Type B pancreatic cell (in vitro differentiated cells): ENCODE results near the gene GALNS. TPM values are rescaled to one million over a fixed set of nuclear protein-coding genes. Genes with fewer than 3 reads are reported as not detected.
"Not testable (repeated sequence)": the region's sequence is repeated elsewhere in the genome, so short reads cannot be mapped to it uniquely, and the experiment has no call there.

ENCODE experiments used
- DNase-seq: peaks from one replicate; pipeline ENCODE4 v3.0.0; 2021; ENCODE audit warnings: mixed read lengths; ENCODE audit not compliant: unreplicated experiment; ENCODE audit errors: extremely low spot score
- H3K27ac Mint-ChIP-seq: 2 replicates; pipeline ENCODE4 v1.8.0; 2021; ENCODE audit warnings: mild to moderate bottlenecking, mixed read lengths
- H3K27me3 Mint-ChIP-seq: 2 replicates; pipeline ENCODE4 v1.8.0; 2021; ENCODE audit warnings: mixed read lengths
- H3K36me3 Mint-ChIP-seq: 2 replicates; pipeline ENCODE4 v1.8.0; 2021; ENCODE audit warnings: mixed read lengths
- H3K4me1 Mint-ChIP-seq: one replicate; pipeline ENCODE4 v1.8.0; 2021; ENCODE audit warnings: mixed read lengths; ENCODE audit not compliant: unreplicated experiment
- H3K4me3 Mint-ChIP-seq: 2 replicates; pipeline ENCODE4 v1.8.0; 2021; ENCODE audit warnings: mild to moderate bottlenecking, mixed read lengths
- H3K9me3 Mint-ChIP-seq: 2 replicates; pipeline ENCODE4 v1.8.0; 2021; ENCODE audit warnings: mixed read lengths
- total RNA-seq: library from RNA; stranded (reverse); gene quantifications from 2 replicates; pipeline ENCODE4 v1.2.1, GENCODE V29; 2021; ENCODE audit warnings: low replicate concordance
- TF ChIP-seq, protein P1 (sequence below): fragments of 200-600 bp; sonication (generic); conservative IDR thresholded peaks from 2 replicates; pipeline ENCODE4 v1.5.0; 2021; ENCODE audit warnings: antibody characterized with exemption, mild to moderate bottlenecking

Gene GALNS
- total RNA-seq, 1 donor from 2014 or later: 30.2 TPM

DNA sequence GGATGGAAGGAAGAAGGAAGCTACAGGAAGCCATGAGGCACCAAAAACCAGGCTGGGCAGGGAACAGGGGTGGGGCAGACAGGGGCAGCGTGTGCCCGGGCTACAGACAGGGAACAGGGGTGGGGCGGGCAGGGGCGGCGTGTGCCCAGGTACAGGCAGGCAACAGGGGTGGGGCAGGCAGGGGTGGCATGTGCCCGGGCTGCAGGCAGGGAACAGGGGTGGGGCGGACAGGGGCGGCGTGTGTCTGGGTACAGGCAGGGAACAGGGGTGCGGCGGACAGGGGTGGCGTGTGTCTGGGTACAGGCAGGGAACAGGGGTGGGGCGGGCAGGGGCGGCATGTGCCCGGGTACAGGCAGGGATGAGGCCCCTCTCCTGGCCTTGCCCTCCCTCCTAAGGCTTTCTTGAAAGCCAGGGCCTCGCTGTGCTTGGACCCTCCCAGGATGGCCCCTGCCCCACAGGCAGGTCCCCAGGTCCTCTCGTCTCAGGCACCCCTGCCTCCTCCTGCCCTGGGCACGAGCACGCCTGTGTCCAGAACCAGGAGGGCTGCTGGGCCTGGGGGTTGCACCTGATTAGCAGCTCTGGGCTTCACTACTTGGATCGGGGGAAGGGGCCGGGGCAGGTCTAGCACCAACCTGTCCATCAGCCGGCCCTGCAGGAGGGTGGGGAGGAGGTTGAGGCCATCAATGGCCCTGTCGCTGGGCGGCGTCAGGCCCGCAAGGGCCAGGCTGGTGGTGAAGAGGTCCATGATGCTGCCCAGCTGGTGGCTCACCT, 30.5 kb downstream of the GALNS start:
- Mint-ChIP-seq H3K4me3 (no peak overlapping the region), H3K27me3 (no peaks in the 10 kb centered on the region), H3K4me1 (no peaks in the 10 kb centered on the region), H3K9me3 (no peaks in the 10 kb centered on the region), H3K36me3 (no peaks in the 10 kb centered on the region), H3K27ac (no peak overlapping the region)
- DNase-seq: no peak
- TF ChIP-seq, protein P1, sequence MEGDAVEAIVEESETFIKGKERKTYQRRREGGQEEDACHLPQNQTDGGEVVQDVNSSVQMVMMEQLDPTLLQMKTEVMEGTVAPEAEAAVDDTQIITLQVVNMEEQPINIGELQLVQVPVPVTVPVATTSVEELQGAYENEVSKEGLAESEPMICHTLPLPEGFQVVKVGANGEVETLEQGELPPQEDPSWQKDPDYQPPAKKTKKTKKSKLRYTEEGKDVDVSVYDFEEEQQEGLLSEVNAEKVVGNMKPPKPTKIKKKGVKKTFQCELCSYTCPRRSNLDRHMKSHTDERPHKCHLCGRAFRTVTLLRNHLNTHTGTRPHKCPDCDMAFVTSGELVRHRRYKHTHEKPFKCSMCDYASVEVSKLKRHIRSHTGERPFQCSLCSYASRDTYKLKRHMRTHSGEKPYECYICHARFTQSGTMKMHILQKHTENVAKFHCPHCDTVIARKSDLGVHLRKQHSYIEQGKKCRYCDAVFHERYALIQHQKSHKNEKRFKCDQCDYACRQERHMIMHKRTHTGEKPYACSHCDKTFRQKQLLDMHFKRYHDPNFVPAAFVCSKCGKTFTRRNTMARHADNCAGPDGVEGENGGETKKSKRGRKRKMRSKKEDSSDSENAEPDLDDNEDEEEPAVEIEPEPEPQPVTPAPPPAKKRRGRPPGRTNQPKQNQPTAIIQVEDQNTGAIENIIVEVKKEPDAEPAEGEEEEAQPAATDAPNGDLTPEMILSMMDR: no peak

DNA sequence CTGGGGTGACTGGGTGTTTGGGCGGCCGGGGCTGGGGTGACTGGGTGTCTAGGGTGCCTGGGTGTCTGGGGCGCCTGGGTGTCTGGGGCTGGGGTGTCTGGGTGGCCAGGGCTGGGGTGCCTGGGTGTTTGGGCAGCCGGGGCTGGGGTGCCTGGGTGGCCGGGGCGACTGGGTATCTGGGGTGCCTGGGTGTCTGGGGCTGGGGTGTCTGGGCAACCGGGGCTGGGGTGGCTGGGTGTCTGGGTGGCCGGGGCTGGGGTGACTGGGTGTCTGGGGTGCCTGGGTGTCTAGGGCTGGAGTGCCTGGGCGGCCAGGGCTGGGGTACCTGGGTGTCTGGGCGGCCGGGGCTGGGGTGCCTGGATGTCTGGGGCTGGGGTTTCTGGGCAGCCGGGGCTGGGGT, 31.6 kb downstream of the GALNS start:
- no peak overlapping the region for H3K4me3 Mint-ChIP-seq
- no peak for DNase-seq
- H3K4me1 Mint-ChIP-seq: no peaks in the 10 kb centered on the region
- no peak overlapping the region for H3K27ac Mint-ChIP-seq
- TF ChIP-seq, protein P1: no peak
- no peaks in the 10 kb centered on the region for H3K27me3 Mint-ChIP-seq
- H3K36me3 Mint-ChIP-seq: no peaks in the 10 kb centered on the region
- H3K9me3 Mint-ChIP-seq: no peaks in the 10 kb centered on the region

DNA sequence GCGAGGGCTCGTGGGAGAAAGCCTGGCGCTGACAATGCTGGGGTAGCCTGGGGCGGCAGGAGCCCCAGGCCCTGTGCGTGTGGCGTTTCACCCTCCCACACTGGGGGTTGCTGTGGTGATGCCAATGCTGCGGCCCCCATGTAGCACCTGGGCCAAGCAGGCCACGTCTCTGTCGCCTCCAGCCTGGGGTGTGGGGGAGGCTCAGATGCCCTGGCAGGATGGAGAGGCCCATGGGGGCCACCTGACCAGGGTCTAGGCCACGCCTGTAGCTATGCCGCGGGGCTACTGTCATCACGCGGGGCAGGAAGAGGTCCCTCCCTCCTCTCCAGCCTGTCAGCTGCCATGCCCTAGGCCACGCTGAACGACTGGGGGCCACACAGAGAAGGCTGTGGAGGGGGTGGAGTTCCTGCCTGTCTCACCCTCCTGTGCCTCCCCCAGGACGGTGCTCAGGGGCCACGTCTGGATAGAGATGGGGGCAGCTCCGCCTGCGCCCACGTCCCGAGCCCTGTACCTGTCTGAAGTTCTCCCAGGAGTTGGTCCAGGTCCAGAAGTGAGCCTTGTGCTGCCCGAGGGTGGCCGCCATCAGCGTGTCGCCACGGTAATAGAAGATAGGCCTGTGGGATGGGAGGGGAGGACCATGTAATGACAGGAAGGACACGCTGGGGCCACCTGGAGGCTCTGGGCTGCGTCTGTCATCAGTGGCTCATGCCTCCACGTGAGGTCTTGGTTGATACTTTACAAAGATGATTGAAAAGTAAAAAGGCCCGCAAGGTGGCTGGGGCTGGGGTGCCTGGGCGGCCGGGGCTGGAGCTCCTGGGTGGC, 32.3 kb downstream of the GALNS start:
- H3K4me3 Mint-ChIP-seq: no peak overlapping the region
- H3K36me3 Mint-ChIP-seq: no peaks in the 10 kb centered on the region
- TF ChIP-seq, protein P1: no peak
- no peak overlapping the region for H3K27ac Mint-ChIP-seq
- DNase-seq: no peak
- H3K27me3 Mint-ChIP-seq: no peaks in the 10 kb centered on the region
- H3K9me3 Mint-ChIP-seq: no peaks in the 10 kb centered on the region
- H3K4me1 Mint-ChIP-seq: no peaks in the 10 kb centered on the region

DNA sequence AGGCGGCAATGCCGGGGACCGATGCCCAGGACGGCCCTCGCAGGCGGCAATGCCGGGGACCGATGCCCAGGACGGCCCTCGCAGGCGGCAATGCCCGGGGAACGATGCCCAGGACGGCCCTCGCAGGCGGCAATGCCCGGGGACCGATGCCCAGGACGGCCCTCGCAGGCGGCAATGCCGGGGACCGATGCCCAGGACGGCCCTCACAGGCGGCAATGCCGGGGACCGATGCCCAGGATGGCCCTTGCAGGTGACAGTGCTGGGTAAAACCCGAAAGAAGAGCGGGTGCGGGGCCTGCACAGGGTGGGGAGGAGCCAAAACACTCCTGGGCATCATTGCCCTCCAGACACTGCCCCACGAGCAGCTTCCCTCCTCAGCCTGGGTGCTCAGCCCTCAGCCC, 33.1 kb downstream of the GALNS start:
- H3K36me3 Mint-ChIP-seq, DNase-seq, H3K4me1 Mint-ChIP-seq, H3K27ac Mint-ChIP-seq, H3K4me3 Mint-ChIP-seq, H3K27me3 Mint-ChIP-seq, H3K9me3 Mint-ChIP-seq: not testable (repeated sequence)

DNA sequence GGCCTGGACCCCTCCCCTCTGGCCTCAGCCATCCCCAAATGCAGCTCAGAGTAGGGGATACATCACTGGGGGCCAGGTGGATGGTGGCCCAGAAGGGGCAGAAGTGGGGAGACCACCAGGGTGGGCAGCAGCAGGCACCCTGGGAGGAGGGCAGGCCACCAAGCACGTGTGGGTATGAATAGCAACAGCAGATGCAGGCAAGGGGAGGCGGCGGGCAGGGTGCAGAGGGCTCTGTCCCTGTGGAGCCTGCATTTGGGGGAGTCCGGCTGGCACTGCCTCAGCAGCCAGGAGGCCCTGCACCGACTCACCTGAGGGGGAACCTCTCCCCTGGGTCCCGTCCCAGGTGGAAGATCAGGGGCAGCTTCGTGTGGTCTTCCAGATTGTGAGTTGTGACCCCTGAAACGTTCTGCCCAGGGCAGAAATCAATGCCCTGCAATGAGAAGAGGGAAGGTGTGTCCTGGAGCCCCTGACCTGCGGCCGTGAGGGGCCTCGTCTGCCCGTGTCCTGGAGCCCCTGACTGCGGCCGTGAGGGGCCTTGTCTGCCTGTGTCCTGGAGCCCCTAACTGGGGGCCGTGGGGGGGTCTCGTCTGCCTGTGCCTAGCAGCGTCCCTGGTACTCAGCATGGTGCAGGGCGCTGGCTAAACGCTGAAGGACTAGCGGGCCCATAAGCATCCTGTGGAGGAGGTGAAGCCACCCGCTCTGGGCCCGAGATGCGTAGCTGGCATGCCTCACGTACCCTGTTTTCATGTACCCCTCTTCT, 34.3 kb downstream of the GALNS start:
- no peak overlapping the region for H3K27ac Mint-ChIP-seq
- H3K36me3 Mint-ChIP-seq: no peaks in the 10 kb centered on the region
- H3K4me3 Mint-ChIP-seq: no peak overlapping the region
- no peaks in the 10 kb centered on the region for H3K9me3 Mint-ChIP-seq
- no peak for DNase-seq
- no peaks in the 10 kb centered on the region for H3K27me3 Mint-ChIP-seq
- TF ChIP-seq, protein P1: no peak
- H3K4me1 Mint-ChIP-seq: no peaks in the 10 kb centered on the region
